DMS153 (cell line): ENCODE data around the gene CCL3.
"Not testable (repeated sequence)": the region's sequence is repeated elsewhere in the genome, so short reads cannot be mapped to it uniquely, and the experiment has no call there.

Source experiments
- DNase-seq: peaks from one replicate; lab custom pipeline; 2025; lab: John Stamatoyannopoulos, UW

CCL3 gene

DNA sequence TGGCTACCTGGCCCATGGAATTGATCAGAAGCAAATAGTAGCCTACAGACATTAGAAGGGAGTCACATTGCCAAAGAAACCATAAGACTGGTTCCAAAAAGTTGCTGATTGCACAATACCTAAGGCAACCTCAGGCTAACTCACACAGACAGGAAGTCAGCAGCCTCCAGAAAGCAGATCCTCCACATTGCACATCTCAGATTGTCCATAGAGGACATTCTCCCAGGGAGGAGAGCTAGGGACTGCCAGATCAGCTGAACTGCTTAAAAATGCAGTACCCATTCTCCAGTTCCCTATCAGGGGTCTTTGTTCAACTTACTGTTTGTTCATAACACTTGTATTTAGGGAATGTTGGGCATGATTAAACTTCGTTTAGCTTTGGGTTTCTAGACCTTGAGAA lies 4.2 kb downstream of the CCL3 start:
- no peak for DNase-seq

DNA sequence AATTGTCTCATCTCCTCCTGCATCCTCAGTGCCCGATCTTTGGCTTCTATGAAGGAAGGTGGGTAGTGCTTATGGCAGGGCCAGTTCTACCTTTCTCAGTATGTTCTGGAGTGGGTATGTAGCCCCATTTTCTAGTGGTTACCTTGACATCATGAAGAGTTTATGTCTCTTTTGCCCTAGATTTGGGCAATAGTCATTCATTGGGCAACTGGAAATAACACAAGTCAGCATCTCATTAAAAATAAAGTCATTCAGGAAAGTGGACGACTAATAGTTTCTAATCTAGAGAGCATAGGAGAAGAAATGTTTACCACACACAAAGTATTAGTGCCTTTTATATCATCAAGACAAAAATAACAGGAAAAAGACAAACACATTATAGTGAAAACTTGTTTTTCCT lies 6.3 kb downstream of the CCL3 start:
- DNase-seq, result not testable (repeated sequence)

DNA sequence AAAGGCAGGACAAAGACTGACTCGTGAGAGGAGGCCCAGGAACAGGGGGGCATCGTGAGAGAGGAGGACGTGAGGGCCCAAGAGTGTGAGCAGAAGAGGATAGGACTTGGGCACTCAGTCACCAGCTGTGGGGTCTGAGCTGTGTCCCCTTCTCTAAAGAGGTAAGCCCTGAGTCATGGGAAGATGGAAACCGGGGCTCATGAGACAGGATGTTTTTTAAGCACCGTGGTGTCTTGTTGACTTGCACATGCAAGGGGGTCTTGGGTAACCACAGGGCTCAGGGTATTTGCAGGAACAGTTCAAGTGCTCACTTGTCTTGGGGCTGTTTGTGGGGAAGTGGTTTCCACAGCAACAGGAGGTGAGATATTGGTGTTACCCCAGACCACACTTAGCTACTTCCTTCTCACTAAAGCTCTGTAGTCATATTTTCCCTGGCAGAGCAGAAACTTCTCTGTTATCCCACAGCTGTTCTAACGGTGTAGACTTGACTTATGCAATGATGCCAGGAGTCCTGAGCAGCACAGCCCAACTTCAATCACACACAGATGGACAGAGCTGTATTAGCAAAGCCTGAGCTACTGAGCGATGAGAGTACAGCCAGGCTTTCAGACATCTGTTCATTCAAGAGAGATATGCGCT lies 7.3 kb downstream of the CCL3 start:
- not testable (repeated sequence) for DNase-seq

GRCh38 chr17:36081681-36082471 lies 8.1 kb downstream of the CCL3 start:
- DNase-seq, result not testable (repeated sequence)

DNA sequence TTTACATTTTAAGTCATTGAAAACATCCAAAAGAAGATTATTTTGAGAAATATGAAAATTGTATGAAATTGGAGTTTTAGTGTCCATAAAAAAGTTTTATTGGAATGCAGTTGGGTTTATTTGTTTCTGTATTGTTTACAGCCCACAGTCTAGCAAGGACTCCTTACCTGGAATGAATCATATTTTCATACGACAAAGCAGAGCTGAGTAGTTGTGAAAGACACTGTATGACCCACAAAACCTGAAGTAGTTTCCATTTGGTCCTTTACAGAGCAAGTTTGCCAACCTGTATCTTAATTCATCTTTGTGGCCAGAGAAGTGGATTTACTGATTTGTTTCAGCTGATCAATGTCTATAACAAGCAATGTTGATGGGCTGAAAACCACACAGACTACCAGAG lies 15.6 kb downstream of the CCL3 start:
- DNase-seq, result no peak

GRCh38 chr17:36072431-36073121 lies 17.4 kb downstream of the CCL3 start:
- peak; percentile 2 for DNase-seq

GRCh38 chr17:36071751-36072150 lies 18.2 kb downstream of the CCL3 start:
- no peak for DNase-seq

DNA sequence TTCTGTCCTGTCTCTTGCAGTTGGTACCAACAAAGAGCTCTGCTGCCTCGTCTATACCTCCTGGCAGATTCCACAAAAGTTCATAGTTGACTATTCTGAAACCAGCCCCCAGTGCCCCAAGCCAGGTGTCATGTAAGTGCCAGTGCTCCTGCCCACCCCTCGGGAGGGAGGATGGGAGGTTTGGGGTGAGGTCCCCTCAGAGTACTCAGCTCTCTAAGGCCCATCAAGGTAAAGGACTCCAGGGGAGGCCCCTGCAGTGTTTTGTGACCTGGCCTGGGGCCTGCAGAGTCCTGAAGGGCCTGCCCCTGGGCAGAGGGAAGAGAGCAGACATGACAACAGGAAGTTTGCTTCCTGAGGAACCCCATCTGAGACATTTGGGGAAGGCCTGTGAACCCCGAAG lies 19.5 kb downstream of the CCL3 start:
- DNase-seq, result no peak

- no peak for DNase-seq
Measured at GRCh38 chr17:36069136-36069535, 20.8 kb downstream of the CCL3 start.

DNA sequence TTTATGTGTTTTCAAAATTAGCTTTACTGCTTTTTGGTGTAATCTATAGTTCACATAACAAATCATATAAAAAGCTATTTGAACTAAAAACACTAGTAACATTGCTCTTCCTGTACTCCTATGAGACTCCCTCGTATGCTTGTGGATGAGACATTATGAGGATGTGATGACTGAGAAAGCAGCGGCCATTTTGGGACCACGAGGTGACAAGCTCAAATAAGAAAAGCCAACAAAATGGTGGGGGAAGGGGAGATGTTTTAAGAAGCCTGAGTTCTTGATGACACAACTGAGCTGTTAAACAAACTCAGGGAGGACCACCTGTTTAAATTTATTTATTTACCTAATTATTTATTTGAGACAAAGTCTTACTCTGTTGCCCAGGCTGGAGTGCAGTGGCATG lies 21.4 kb downstream of the CCL3 start:
- DNase-seq, result no peak

DNA sequence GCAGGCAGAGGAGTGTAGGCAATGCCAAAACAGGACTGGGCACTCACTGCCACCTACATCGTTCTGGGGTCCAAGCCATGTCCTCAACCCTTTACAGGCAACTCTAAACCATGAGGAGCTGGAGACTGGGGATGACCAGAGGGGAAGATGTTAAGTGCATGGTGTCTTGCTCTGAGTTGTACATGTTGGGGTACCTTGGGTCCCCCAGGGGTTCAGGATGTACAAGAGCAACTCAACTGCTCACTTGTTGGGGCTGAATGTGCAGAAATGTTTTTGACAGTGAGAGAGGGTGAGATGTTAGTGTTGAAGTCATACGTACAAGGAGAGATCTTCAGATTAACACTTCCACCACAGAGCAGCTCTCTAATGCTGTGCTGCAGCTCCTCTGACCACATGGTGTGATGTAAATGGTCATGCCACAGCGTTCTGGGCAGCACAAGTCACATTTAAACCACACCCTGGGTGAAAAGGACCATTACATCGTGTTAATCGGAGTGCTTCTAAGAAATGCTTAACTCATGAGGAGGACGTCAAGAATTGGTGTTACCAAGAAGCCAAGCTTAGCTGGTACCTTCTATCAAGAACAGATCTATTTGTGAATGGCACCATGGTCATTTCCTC lies 23.5 kb downstream of the CCL3 start:
- no peak for DNase-seq

DNA sequence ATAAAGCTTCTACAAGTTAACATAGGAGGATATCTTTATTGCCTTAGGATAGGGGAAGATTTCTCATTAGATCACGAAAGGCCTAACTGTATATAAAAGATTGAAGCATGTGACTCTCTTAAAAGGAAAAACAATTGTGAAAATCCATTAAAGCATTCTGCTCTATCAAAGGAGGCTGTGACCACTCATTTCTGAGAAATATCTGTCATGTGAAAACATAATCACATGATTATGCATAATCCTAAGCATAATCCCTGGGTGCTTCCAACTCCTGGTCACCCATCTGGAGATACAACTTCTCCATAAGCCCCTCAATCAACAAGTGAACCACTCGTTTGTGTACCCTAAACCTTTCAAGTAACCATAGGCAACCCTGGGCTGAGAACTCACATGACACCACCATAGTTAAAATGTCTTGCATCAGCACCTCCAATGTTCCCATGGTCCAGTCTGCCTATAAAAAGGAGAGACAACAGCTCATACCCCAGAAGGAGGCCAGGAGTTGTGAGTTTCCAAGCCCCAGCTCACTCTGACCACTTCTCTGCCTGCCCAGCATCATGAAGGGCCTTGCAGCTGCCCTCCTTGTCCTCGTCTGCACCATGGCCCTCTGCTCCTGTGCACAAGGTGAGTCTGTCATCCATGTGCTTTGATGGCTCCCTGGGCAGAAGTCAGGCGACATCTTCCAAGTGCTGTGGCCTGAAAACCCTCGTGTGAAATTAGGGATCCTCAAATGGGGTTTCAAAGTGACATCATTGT lies 26.0 kb downstream of the CCL3 start, which contains the start of gene CCL18:
Gene CCL18, plus strand, starts transcription at position 487 of the 756 bp plus-strand sequence. Its CDS starts 71 bp downstream, at position 558.
- no peak for DNase-seq

DNA sequence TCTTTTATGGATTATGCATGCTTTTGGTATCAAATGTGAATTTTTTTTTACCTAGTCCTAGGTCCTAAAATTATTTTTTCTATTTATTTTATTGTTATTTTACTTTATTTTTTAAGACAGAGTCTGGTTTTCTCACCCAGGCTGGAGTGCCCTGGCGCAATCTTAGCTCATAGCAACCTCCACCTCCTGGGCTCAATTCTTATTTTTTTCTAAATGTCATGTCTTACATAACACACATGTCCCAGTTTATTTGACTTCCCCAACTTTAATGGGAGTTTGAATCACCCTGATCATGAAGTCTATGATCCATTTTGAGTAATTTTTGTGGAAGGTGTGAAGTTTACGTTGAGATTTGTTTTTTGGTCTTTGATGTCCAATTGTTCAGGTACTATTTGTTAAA lies 29.1 kb downstream of the CCL3 start:
- no peak for DNase-seq

DNA sequence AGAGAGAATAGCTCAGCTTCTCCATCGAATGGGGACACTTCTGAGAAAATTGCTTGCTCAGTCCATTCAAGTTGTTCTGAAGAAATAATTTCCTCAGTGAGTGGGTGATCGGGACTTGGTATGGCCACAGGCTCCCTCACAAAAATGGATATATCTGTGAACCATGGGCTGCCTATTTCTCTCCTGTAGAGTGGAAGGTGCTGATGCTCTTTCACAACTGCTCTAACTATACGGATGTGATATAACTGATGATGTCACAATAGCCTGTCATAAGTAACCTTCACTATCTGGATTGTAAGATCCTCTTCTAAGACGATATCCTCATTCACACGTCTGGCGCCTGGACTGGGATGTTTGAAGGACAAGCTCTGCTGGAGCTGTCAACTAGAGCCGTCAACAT lies 30.5 kb downstream of the CCL3 start:
- no peak for DNase-seq

DNA sequence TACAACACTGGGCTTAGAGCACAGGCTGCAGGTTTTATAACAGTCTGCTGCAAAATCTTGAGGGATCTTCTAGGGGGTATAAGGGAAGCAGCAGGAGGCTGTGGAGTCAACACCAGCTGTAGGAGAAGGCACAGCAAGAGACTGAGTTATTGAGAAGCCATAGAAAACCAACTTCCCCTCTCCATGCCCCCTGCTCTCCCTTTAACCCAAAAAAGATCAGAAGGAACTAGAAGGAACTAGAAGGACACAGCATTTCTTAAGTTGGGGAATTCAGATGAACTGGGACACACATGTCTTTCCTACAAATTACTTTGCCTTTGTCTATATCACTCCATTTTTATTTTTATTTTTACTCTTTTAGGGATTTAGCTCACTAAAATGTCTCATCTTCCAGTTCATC lies 32.0 kb downstream of the CCL3 start:
- no peak for DNase-seq

GRCh38 chr17:36055921-36056520 lies 33.9 kb downstream of the CCL3 start:
- no peak for DNase-seq

DNA sequence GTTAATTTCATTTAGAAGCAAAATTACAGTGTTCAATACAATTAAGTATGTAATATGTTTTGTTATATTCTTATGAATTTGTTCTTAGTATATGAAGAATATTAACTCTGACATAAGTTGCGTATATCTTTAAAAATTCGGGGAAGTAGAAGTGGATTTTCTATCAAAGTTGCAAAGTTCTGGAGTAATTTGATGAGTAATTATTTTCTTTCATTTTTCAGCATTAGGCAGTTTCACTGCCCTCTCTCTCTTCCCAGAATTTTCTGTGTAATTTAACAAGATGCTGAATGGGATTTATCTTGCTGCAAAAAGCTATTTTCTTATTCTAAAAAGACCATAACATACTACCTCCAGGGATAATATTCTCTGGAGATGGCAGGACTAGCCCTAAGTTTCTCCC lies 34.8 kb downstream of the CCL3 start:
- DNase-seq, result no peak

DNA sequence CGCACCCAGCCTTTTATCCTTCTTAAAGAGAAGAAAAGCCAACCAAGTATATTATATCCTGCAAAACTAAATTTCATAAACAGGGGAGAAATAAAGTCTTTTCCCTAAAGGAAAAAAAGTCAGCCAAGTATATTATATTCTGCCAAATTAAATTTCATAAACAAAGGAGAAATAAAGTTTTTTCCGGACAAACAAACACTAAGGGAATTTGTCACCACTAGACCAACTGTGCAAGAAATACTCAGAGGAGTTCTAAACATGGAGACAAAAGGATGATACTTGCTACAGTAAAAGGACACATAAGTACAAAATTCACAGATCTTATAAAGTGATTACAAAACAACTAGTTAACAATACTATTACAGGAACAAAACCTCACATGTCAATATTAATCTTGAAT lies 40.3 kb downstream of the CCL3 start:
- no peak for DNase-seq

GRCh38 chr17:36048066-36048465 lies 41.9 kb downstream of the CCL3 start:
- no peak for DNase-seq
